ENCODE results near the gene TNKS1BP1. TPM values are rescaled to one million over a fixed set of nuclear protein-coding genes. Genes with fewer than 3 reads are reported as not detected.

Gene TNKS1BP1
- total RNA-seq, 4 donors from 2014 or later: 93.9 to 215 (median 124) TPM

GRCh38 chr11:57313788-57314135 lies 11.0 kb downstream of the TNKS1BP1 start:
- H3K4me3 ChIP-seq: no peak overlapping the region
- peak overlapping the region; percentile 84 to 93 (median 88) for H3K27ac ChIP-seq (replicated peaks in 1 of 4)
- no peaks in the 10 kb centered on the region for H3K27me3 ChIP-seq
- TF ChIP-seq EP300 (IDR thresholded peaks at IDR 0.05): no peak
- WGBS: 69% methylated on average over 8 of the region's 8 CpGs
- no peaks in the 10 kb centered on the region for H3K9me3 ChIP-seq
- intact Hi-C loops (cut with DNase I): no loop called here
- peaks cover 84 to 97% (median 95%) of the 10 kb centered on the region in 4 donors for H3K4me1 ChIP-seq
- peaks cover 53 to 88% (median 80%) of the 10 kb centered on the region in 4 donors for H3K36me3 ChIP-seq
- no peak for DNase-seq (ENCODE audit: extremely low spot score)

GRCh38 chr11:57313071-57313787 lies 11.5 kb downstream of the TNKS1BP1 start:
- Histone ChIP-seq H3K27ac (replicated peaks in 1 of 4) (peak overlapping the region; percentile 84 to 93 (median 88)), H3K36me3 (peaks cover 53 to 88% (median 80%) of the 10 kb centered on the region in 4 donors)
- no peak for DNase-seq (ENCODE audit: extremely low spot score)

GRCh38 chr11:57312511-57313021 lies 12.2 kb downstream of the TNKS1BP1 start:
- Histone ChIP-seq H3K4me1 (peaks cover 84 to 96% (median 94%) of the 10 kb centered on the region in 4 donors), H3K9me3 (no peaks in the 10 kb centered on the region), H3K4me3 (peak overlapping the region in 1 of 4 donors; percentile 61), H3K27ac (replicated peaks in 1 of 4) (peak overlapping the region; percentile 84 to 93 (median 88)), H3K36me3 (peaks cover 51 to 88% (median 82%) of the 10 kb centered on the region in 4 donors), H3K27me3 (no peaks in the 10 kb centered on the region)
- intact Hi-C loops (cut with DNase I): no loop called here
- DNase-seq (ENCODE audit: extremely low spot score): no peak
- no peak for TF ChIP-seq POLR2A (IDR thresholded peaks at IDR 0.05; ENCODE audit: low read depth)
- TF ChIP-seq CTCF (IDR thresholded peaks at IDR 0.05): no peak
- peak in 1 of 2 donors; percentile 9 for TF ChIP-seq POLR2AphosphoS5 (IDR thresholded peaks at IDR 0.05)
- TF ChIP-seq EP300 (IDR thresholded peaks at IDR 0.05): no peak
- WGBS: 91% methylated on average over 6 of the region's 10 CpGs

More at GRCh38 chr11:57313071-57313787, 11.5 kb downstream of the TNKS1BP1 start:
- intact Hi-C loops (cut with DNase I): no loop called here
- Histone ChIP-seq H3K9me3 (no peaks in the 10 kb centered on the region), H3K4me3 (no peak overlapping the region), H3K27me3 (no peaks in the 10 kb centered on the region), H3K4me1 (peaks cover 85 to 97% (median 95%) of the 10 kb centered on the region in 4 donors)
- TF ChIP-seq CTCF (IDR thresholded peaks at IDR 0.05): no peak
- TF ChIP-seq EP300 (IDR thresholded peaks at IDR 0.05): no peak
- no peak for TF ChIP-seq POLR2AphosphoS5 (IDR thresholded peaks at IDR 0.05)
- no peak for TF ChIP-seq POLR2A (IDR thresholded peaks at IDR 0.05; ENCODE audit: low read depth)
- 69% methylated on average over 8 of the region's 26 CpGs for WGBS

GRCh38 chr11:57311109-57311936 lies 13.4 kb downstream of the TNKS1BP1 start:
- WGBS: 0% methylated on average over 6 of the region's 31 CpGs
- DNase-seq (ENCODE audit: extremely low spot score): peak; percentile 98
- peaks cover 39 to 75% (median 72%) of the 10 kb centered on the region in 4 donors for H3K36me3 ChIP-seq
- peak overlapping the region; percentile 84 to 93 (median 88) for H3K27ac ChIP-seq (replicated peaks in 1 of 4)
- intact Hi-C loops (cut with DNase I): no loop called here
- peak; percentile 83 to 90 for TF ChIP-seq POLR2AphosphoS5 (IDR thresholded peaks at IDR 0.05)
- TF ChIP-seq POLR2A (IDR thresholded peaks at IDR 0.05; ENCODE audit: low read depth): peak; percentile 82
- TF ChIP-seq EP300 (IDR thresholded peaks at IDR 0.05): no peak
- no peak for TF ChIP-seq CTCF (IDR thresholded peaks at IDR 0.05)
- H3K9me3 ChIP-seq: no peaks in the 10 kb centered on the region
- H3K4me3 ChIP-seq: peak overlapping the region; percentile 54 to 79 (median 59)
- H3K4me1 ChIP-seq: peaks cover 85 to 96% (median 94%) of the 10 kb centered on the region in 4 donors
- H3K27me3 ChIP-seq: no peaks in the 10 kb centered on the region
